Dermis lymphatic vessel endothelial cell (primary cell): ENCODE measurements around the gene CCT5. TPM values are rescaled to one million over a fixed set of nuclear protein-coding genes. Genes with fewer than 3 reads are reported as not detected.

Experiments
- total RNA-seq: library from RNA; depleted of rRNA; stranded (reverse); fragments of >200 nt; gene quantifications from 2 replicates; pipeline ENCODE4 v1.2.1, GENCODE V29; 2014

CCT5 gene
- 704 and 772 TPM in 2 replicates for total RNA-seq

DNA sequence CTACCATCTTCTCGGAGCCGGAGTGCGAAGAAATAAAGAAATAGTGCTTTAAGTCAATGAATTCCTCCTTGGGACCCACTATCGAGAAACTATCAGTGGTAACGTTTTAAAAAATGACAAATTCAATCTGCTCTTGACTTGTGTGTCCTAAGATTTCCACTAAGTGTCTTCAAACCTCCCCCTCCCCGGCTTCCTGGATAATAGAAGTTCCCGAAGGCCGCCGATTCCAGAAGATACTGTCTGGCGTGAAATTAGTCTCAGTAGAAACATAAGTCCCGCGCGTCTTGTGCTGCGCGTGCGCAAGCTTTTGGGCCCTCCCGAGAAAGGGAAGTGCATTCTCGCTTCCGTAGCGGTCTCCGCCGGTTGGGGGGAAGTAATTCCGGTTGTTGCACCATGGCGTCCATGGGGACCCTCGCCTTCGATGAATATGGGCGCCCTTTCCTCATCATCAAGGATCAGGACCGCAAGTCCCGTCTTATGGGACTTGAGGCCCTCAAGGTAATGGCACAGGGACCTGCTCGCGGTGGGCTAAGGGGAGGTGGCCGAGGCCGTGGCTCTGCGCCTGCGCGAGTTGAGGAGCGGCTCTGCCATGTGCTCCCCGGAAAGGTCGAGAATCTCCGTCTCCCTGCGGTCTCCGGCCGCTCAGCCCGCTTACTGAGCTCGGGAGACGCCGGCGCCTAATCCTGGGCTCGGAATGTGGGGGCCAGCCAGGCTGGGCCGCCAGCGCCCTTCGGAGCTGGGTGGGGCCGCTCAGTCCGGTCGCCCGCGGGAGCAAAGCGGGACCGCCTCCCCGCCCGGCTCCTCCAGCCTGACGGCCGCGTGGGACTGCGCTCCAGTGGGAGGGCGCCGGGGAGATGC, at the start of gene CCT5:
CCT5 (plus strand) TSS at position 333 of the 858 bp plus-strand sequence; CDS start at position 394, 61 bp downstream.

GRCh38 chr5:10307206-10308148, 57.4 kb downstream of the CCT5 start, which contains the start of gene CMBL:
CMBL (minus strand) TSS chr5:10307902; CDS start chr5:10290762, 17,140 bp downstream.

Other genes with a start within 250 kb of the CCT5 start
- gene ATPSCKMT, start 392 bp upstream of the CCT5 start, total RNA-seq = 36.6 and 38.4 TPM in 2 replicates
- gene CMBL, start 57.6 kb downstream of the CCT5 start, total RNA-seq = 3.0 and 4.1 TPM in 2 replicates
- gene MARCHF6, start 103.4 kb downstream of the CCT5 start, total RNA-seq = 60.6 and 61.9 TPM in 2 replicates
- gene ROPN1L, start 191.6 kb downstream of the CCT5 start, total RNA-seq = 3.0 and 3.6 TPM in 2 replicates